K562 (cell line): ENCODE measurements around the gene XIRP1. TPM values are rescaled to one million over a fixed set of nuclear protein-coding genes. Genes with fewer than 3 reads are reported as not detected.
A peak's percentile ranks its signal among the peaks of the same experiment; 100 is the strongest.

Experiments
- ATAC-seq: fragments of 200-7000 bp; cut with Tn5 transposase; 3 replicates; pipeline ENCODE4 v1.9.1; 2020; ENCODE audit warnings: moderate library complexity
- BruUV-seq: library from RNA; stranded (reverse); fragments of 400-500 nt; replicated peaks from 2 replicates; lab custom pipeline; 2021; lab: Mats Ljungman, UMichigan
- CTCF ChIA-PET: fragments of 300-600 bp; formaldehyde crosslinking; extraction: SDS; loops from one replicate; lab custom pipeline; 2021; ENCODE audit warnings: low intra/inter-chr PET ratio; lab: Yijun Ruan, JAX
- POLR2A ChIA-PET: fragments of 300-600, 350-650 bp; sonication (Branson Sonifier 250); formaldehyde crosslinking; extraction: SDS; loops from one replicate; lab custom pipeline; 2021; ENCODE audit warnings: antibody characterized with exemption, inconsistent platforms; lab: Yijun Ruan, JAX
- DNase-seq, 4 experiments: peaks; one replicate each; pipeline versions ENCODE4 v3.0.0 to v3.0.0-alpha.2; 2011 to 2018; ENCODE audit warnings: low spot score in 3 of 4, mixed read lengths in 3 of 4; ENCODE audit errors: extremely low read depth in 1 of 4
- FAIRE-seq: peaks from 2 replicates; lab custom pipeline; 2011; peaks lifted over from hg19 to GRCh38; lab: Jason Lieb, UNC
- H2AFZ ChIP-seq: 2 replicates; pipeline ENCODE4 v1.6.0; 2011; ENCODE audit warnings: low read depth, low read length, control low read depth, inconsistent platforms
- H3K27ac ChIP-seq: fragments of 200-600 bp; 3 replicates; pipeline ENCODE4 v1.8.0; 2011; ENCODE audit warnings: low read depth, mild to moderate bottlenecking, control low read depth, inconsistent platforms, low read length, moderate library complexity, mixed read lengths; ENCODE audit errors: extremely low read depth
- H3K27me3 ChIP-seq, 2 experiments: fragments of 300-600 bp in 1 of 2; 2 replicates in 1 of 2; 3 replicates in 1 of 2; pipeline versions ENCODE4 v1.6.0 to v1.8.0; 2011; ENCODE audit warnings: inconsistent platforms in 2 of 2, low read length in 2 of 2, mild to moderate bottlenecking in 1 of 2, mixed read lengths in 1 of 2, moderate library complexity in 1 of 2; ENCODE audit not compliant: control insufficient read depth in 2 of 2, insufficient read depth in 2 of 2
- H3K36me3 ChIP-seq: fragments of 300-600 bp; 3 replicates; pipeline ENCODE4 v1.8.0; 2011; ENCODE audit warnings: mild to moderate bottlenecking, low read length, inconsistent platforms; ENCODE audit not compliant: control insufficient read depth, insufficient read depth
- H3K4me1 ChIP-seq, 2 experiments: fragments of 200-600 bp in 1 of 2; replicated peaks in 1 of 2; 2 replicates in 1 of 2; 3 replicates in 1 of 2; pipeline versions ENCODE4 v1.5.1 to v1.8.0; 2011; ENCODE audit warnings: inconsistent platforms in 2 of 2, low read length in 2 of 2, mild to moderate bottlenecking in 1 of 2, mixed read lengths in 1 of 2, moderate library complexity in 1 of 2; ENCODE audit not compliant: control insufficient read depth in 2 of 2, insufficient read depth in 2 of 2
- H3K4me2 ChIP-seq: 2 replicates; pipeline ENCODE4 v1.6.1; 2011; ENCODE audit warnings: low read length, control low read depth, inconsistent platforms, mixed read lengths; ENCODE audit not compliant: insufficient read depth
- H3K4me3 ChIP-seq: fragments of 200-600 bp; sonication (generic), shearing (Covaris generic); 2 replicates; pipeline ENCODE4 v1.5.1; 2016; ENCODE audit warnings: control low read depth, inconsistent platforms
- H3K79me2 ChIP-seq: fragments of 200-600 bp; 3 replicates; pipeline ENCODE4 v1.8.0; 2011; ENCODE audit warnings: low read length, inconsistent platforms; ENCODE audit not compliant: control insufficient read depth, insufficient read depth
- H3K9ac ChIP-seq, 2 experiments: 2 replicates each; pipeline versions ENCODE4 v1.6.0 to v1.6.1; 2011; ENCODE audit warnings: low read depth in 2 of 2, low read length in 2 of 2, control low read depth in 1 of 2, inconsistent platforms in 1 of 2, mild to moderate bottlenecking in 1 of 2, mixed read lengths in 1 of 2; ENCODE audit not compliant: insufficient read depth in 1 of 2
- H3K9me1 ChIP-seq: one replicate; pipeline ENCODE4 v1.6.0; 2011; ENCODE audit warnings: inconsistent platforms, mild to moderate bottlenecking, low read length, moderate library complexity; ENCODE audit not compliant: control insufficient read depth, insufficient read depth
- H3K9me3 ChIP-seq: replicated peaks from 2 replicates; pipeline ENCODE4 v1.5.1; 2011; ENCODE audit warnings: low read depth, low read length, inconsistent platforms; ENCODE audit not compliant: control insufficient read depth, insufficient read depth
- H4K20me1 ChIP-seq: replicated peaks from 2 replicates; pipeline ENCODE4 v1.6.1; 2011; ENCODE audit warnings: low read length, inconsistent platforms, mixed read lengths; ENCODE audit not compliant: control insufficient read depth, insufficient read depth
- ELF1 ChIP-seq: fragments of 200-800 bp; sonication (Bioruptor generic); IDR thresholded peaks from 2 replicates; pipeline ENCODE4 v1.6.1; 2016; ENCODE audit warnings: missing genetic modification characterization, missing compliant biosample characterization
- ELF2 ChIP-seq: fragments of 250-450 bp; sonication (Bioruptor Pico); IDR thresholded peaks from 2 replicates; pipeline ENCODE4 v1.5.0; 2021; ENCODE audit warnings: mild to moderate bottlenecking
- MAFG ChIP-seq: fragments of 450-650 bp; conservative IDR thresholded peaks from 2 replicates; pipeline ENCODE4 v1.6.1; 2016; ENCODE audit warnings: missing genetic modification characterization, missing compliant biosample characterization
- NFE2L1 ChIP-seq: fragments of 450-650 bp; IDR thresholded peaks from 2 replicates; pipeline ENCODE4 v1.6.1; 2016; ENCODE audit warnings: missing genetic modification characterization, low read depth, mild to moderate bottlenecking, missing compliant biosample characterization, moderate library complexity, borderline replicate concordance
- WGBS: fragments of 100-300 bp; shearing (Covaris generic); methylation state at CpG from one replicate; pipeline ENCODE4 v1.1.6; 2016; ENCODE audit warnings: low coverage, mixed read lengths; ENCODE audit not compliant: insufficient coverage; ENCODE audit errors: missing lambda C conversion rate; 5-methylcytosine and 5-hydroxymethylcytosine counted together
- in situ Hi-C: fragments of 300-500 bp; cut with MboI; formaldehyde crosslinking; loops from 4 replicates; pipeline ENCODE4 v1.15.0; 2018; ENCODE audit warnings: inconsistent platforms, mixed read lengths
- intact Hi-C: fragments of 100-400 bp; cut with micrococcal nuclease; formaldehyde crosslinking; loops from 2 replicates; pipeline ENCODE4 v1.14.2; 2022
- polyA plus RNA-seq, 8 experiments: library from polyadenylated mRNA; depleted of rRNA in 4 of 8; stranded (reverse) in 5 of 8; unstranded in 3 of 8; fragments of >200 nt; fragmentation: Nextera tagmentation in 2 of 8; fragmentation: Illumina TruSeq in 1 of 8; extraction: Ambion mirVana in 2 of 8; extraction: Trizol in 1 of 8; gene quantifications; 2 replicates each; pipeline versions ENCODE4 v1.2.1 to v1.2.3, GENCODE V29; 2011 to 2014; ENCODE audit warnings: inconsistent platforms in 1 of 8, missing spikeins in 1 of 8
- total RNA-seq, 7 experiments: library from RNA; depleted of rRNA in 6 of 7; stranded (reverse); fragments of >200 nt in 6 of 7; fragmentation: Illumina TruSeq in 2 of 7; extraction: Trizol in 2 of 7; gene quantifications; 2 replicates each; pipeline versions ENCODE4 v1.2.1 to v1.2.3, GENCODE V29; 2011 to 2021; ENCODE audit warnings: low replicate concordance in 1 of 7
- TF ChIP-seq, protein P1 (sequence below): sonication (generic); formaldehyde crosslinking; IDR thresholded peaks from 2 replicates; pipeline ENCODE4 v1.8.0; 2022; ENCODE audit warnings: missing genetic modification reagents, mild to moderate bottlenecking, borderline replicate concordance
- TF ChIP-seq, protein P2 (sequence below): fragments of 450-650 bp; IDR thresholded peaks from 2 replicates; pipeline ENCODE4 v1.6.1; 2017; ENCODE audit warnings: antibody characterized with exemption, mild to moderate bottlenecking

Gene XIRP1
- total and polyA plus RNA-seq, 9 of the 15 experiments (the other 6 are each of a cell fraction or from before 2014, with no cell fraction given), result 0.03 to 0.27 (median 0.08) TPM; not detected in 3

DNA sequence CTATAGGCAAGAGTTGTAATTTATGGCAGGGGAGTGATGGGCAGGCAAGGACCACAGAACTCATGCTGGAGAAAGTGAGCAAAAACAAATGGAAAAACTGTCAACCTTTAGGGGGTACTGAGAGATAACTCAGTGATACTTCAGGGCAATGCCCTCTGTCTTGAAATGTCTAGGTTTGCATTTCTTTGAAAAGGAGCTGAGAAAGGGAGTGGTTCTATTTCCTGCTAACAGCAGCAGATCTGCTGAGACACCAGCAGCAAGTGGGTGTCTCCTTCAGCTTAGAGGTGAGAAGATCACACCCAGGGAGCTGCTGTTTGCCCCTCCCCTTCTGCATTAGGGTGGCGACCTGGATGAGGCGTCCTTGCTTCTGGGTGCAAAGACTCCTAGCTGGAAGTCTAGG is 42.3 kb upstream of the XIRP1 start (continued):
- TF ChIP-seq, protein P1, sequence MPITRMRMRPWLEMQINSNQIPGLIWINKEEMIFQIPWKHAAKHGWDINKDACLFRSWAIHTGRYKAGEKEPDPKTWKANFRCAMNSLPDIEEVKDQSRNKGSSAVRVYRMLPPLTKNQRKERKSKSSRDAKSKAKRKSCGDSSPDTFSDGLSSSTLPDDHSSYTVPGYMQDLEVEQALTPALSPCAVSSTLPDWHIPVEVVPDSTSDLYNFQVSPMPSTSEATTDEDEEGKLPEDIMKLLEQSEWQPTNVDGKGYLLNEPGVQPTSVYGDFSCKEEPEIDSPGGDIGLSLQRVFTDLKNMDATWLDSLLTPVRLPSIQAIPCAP (CRISPR knock-in tag), result no peak
- no peak for TF ChIP-seq NFE2L1 (tag)
- no peak for TF ChIP-seq MAFG
- TF ChIP-seq ELF1 (tag), result no peak

DNA sequence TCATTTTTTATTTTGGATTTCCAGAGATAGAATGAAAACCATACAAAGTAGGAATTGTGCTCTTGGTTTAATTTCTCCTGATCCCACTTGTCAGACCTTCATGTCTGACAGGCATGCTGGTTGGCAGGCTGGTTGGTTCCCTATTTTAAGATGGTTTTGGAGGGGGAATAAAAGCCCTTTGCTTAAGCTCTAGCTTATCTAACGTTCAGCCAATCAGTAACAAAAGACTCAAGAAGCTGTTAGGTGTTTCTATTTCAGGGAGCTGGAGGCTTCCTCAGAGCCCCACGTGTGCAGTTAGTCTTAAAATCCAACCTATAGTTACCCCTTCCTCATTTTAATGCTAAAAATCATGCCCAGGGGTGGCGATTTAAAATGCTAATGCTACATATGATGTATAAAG is 40.5 kb upstream of the XIRP1 start:
- DNase-seq, result no peak
- in situ Hi-C loops (no loop called here), intact Hi-C loops (no loop called here)
- POLR2A ChIA-PET, result interaction anchor here (1.0 kb wide), 1 partner anchor 36 kb away, joined by 3 read pairs; no protein-coding TSS in a partner anchor
- Histone ChIP-seq H3K9me1 (no peaks in the 10 kb centered on the region), H4K20me1 (peaks cover 3% of the 10 kb centered on the region; the same call in 1 of the 2 replicates), H3K9me3 (no peaks in the 10 kb centered on the region), H3K27ac (no peak overlapping the region), H3K27me3 (peaks cover 18 to 23% of the 10 kb centered on the region in 2 experiments), H2AFZ (no peak overlapping the region), H3K79me2 (no peaks in the 10 kb centered on the region), H3K9ac (no peak overlapping the region), H3K36me3 (no peaks in the 10 kb centered on the region), H3K4me1 (no peaks in the 10 kb centered on the region; a peak in 1 of 5 replicates), H3K4me3 (no peak overlapping the region), H3K4me2 (no peak overlapping the region)
- CTCF ChIA-PET, result no interaction called here
- no peak for FAIRE-seq
- no TSS peak for BruUV-seq
- WGBS, result 0% methylated on average over 3 of the region's 3 CpGs
- no peak for ATAC-seq
- TF ChIP-seq, protein P2, sequence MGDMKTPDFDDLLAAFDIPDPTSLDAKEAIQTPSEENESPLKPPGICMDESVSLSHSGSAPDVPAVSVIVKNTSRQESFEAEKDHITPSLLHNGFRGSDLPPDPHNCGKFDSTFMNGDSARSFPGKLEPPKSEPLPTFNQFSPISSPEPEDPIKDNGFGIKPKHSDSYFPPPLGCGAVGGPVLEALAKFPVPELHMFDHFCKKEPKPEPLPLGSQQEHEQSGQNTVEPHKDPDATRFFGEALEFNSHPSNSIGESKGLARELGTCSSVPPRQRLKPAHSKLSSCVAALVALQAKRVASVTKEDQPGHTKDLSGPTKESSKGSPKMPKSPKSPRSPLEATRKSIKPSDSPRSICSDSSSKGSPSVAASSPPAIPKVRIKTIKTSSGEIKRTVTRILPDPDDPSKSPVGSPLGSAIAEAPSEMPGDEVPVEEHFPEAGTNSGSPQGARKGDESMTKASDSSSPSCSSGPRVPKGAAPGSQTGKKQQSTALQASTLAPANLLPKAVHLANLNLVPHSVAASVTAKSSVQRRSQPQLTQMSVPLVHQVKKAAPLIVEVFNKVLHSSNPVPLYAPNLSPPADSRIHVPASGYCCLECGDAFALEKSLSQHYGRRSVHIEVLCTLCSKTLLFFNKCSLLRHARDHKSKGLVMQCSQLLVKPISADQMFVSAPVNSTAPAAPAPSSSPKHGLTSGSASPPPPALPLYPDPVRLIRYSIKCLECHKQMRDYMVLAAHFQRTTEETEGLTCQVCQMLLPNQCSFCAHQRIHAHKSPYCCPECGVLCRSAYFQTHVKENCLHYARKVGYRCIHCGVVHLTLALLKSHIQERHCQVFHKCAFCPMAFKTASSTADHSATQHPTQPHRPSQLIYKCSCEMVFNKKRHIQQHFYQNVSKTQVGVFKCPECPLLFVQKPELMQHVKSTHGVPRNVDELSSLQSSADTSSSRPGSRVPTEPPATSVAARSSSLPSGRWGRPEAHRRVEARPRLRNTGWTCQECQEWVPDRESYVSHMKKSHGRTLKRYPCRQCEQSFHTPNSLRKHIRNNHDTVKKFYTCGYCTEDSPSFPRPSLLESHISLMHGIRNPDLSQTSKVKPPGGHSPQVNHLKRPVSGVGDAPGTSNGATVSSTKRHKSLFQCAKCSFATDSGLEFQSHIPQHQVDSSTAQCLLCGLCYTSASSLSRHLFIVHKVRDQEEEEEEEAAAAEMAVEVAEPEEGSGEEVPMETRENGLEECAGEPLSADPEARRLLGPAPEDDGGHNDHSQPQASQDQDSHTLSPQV, result no peak
- TF ChIP-seq ELF2 (CRISPR knock-in tag), result 0 out of 2 replicates have a peak, but pooled peaks have one; percentile 17
